ENCODE results near the gene AGT.

- TF ChIP-seq CTCF (optimal IDR thresholded peaks at IDR 0.05 in 1 of 3, IDR thresholded peaks at IDR 0.05 in 1 of 3, conservative IDR thresholded peaks at IDR 0.05 in 1 of 3; ENCODE audit: extremely low read depth in 1 of 3, insufficient read depth in 2 of 3, low read length in 3 of 3) (no peak), EZH2 (IDR thresholded peaks at IDR 0.05; ENCODE audit: low read length) (no peak)
Measured at GRCh38 chr1:230713138-230713537, 784 bp downstream of the AGT start.
